ENCODE measurements around the gene NCKAP5L. TPM values are rescaled to one million over a fixed set of nuclear protein-coding genes. Genes with fewer than 3 reads are reported as not detected.

The NCKAP5L gene
- total RNA-seq, 1 donor from 2014 or later: 9.1 TPM

GRCh38 chr12:49800421-49801140, 27.6 kb downstream of the NCKAP5L start:
- Mint-ChIP-seq H3K27me3 (no peaks in the 10 kb centered on the region), H3K9me3 (no peaks in the 10 kb centered on the region), H3K4me1 (no peaks in the 10 kb centered on the region), H3K4me3 (no peak overlapping the region), H3K36me3 (ENCODE audit: low read depth) (peaks cover 40% of the 10 kb centered on the region), H3K27ac (no peak overlapping the region)
- POLR2A ChIA-PET: no interaction called here
- CTCF ChIA-PET: no interaction called here
- no peak for TF ChIP-seq CTCF (IDR thresholded peaks at IDR 0.05)
- intact Hi-C loops (cut with micrococcal nuclease): no loop called here
- no peak for ATAC-seq (ENCODE audit: low read depth)
- no peak for DNase-seq

- no peak for ATAC-seq (ENCODE audit: low read depth)
- POLR2A ChIA-PET: interaction anchor here (0.6 kb wide), 2 partner anchors 9 to 27 kb away, joined by 3 to 5 read pairs; no protein-coding TSS in a partner anchor
- Mint-ChIP-seq H3K4me1 (no peaks in the 10 kb centered on the region), H3K27ac (no peak overlapping the region), H3K4me3 (no peak overlapping the region), H3K36me3 (ENCODE audit: low read depth) (peaks cover 32% of the 10 kb centered on the region), H3K27me3 (no peaks in the 10 kb centered on the region), H3K9me3 (no peaks in the 10 kb centered on the region)
- CTCF ChIA-PET: no interaction called here
- DNase-seq: no peak
- TF ChIP-seq CTCF (IDR thresholded peaks at IDR 0.05): no peak
- intact Hi-C loops (cut with micrococcal nuclease): no loop called here
Measured at GRCh38 chr12:49798934-49799333, 29.3 kb downstream of the NCKAP5L start.

GRCh38 chr12:49798248-49798647, 30.0 kb downstream of the NCKAP5L start:
- DNase-seq (no peak), ATAC-seq (ENCODE audit: low read depth) (no peak)
- Mint-ChIP-seq H3K9me3 (no peaks in the 10 kb centered on the region), H3K4me1 (no peaks in the 10 kb centered on the region), H3K27me3 (no peaks in the 10 kb centered on the region), H3K36me3 (ENCODE audit: low read depth) (peaks cover 32% of the 10 kb centered on the region), H3K27ac (no peak overlapping the region), H3K4me3 (no peak overlapping the region)
- POLR2A ChIA-PET: interaction anchor here (0.6 kb wide), 2 partner anchors 8 to 27 kb away, joined by 3 to 5 read pairs; no protein-coding TSS in a partner anchor
- CTCF ChIA-PET: no interaction called here
- no peak for TF ChIP-seq CTCF (IDR thresholded peaks at IDR 0.05)
- intact Hi-C loops (cut with micrococcal nuclease): no loop called here

GRCh38 chr12:49797449-49797776, 30.8 kb downstream of the NCKAP5L start:
- Mint-ChIP-seq H3K27ac (no peak overlapping the region), H3K4me3 (no peak overlapping the region), H3K9me3 (no peaks in the 10 kb centered on the region), H3K4me1 (no peaks in the 10 kb centered on the region), H3K27me3 (no peaks in the 10 kb centered on the region), H3K36me3 (ENCODE audit: low read depth) (peaks cover 28% of the 10 kb centered on the region)
- DNase-seq (no peak), ATAC-seq (ENCODE audit: low read depth) (no peak)
- ChIA-PET POLR2A (no interaction called here), CTCF (no interaction called here)
- TF ChIP-seq CTCF (IDR thresholded peaks at IDR 0.05): no peak
- intact Hi-C loops (cut with micrococcal nuclease): no loop called here

GRCh38 chr12:49796606-49797448, 31.4 kb downstream of the NCKAP5L start:
- intact Hi-C loops (cut with micrococcal nuclease): no loop called here
- POLR2A ChIA-PET: no interaction called here
- DNase-seq (no peak), ATAC-seq (ENCODE audit: low read depth) (no peak)
- Mint-ChIP-seq H3K27me3 (no peaks in the 10 kb centered on the region), H3K9me3 (no peaks in the 10 kb centered on the region), H3K36me3 (ENCODE audit: low read depth) (peaks cover 24% of the 10 kb centered on the region), H3K4me1 (no peaks in the 10 kb centered on the region), H3K4me3 (no peak overlapping the region), H3K27ac (no peak overlapping the region)
- CTCF ChIA-PET: no interaction called here
- no peak for TF ChIP-seq CTCF (IDR thresholded peaks at IDR 0.05)

Data from activated B cell treated with CpG ODN at 0.5 μM for 24 hours (primary cell).